ENCODE results near the gene WDPCP.
A peak's percentile ranks its signal among the peaks of the same experiment; 100 is the strongest.
"Not testable (repeated sequence)": the region's sequence is repeated elsewhere in the genome, so short reads cannot be mapped to it uniquely, and the experiment has no call there.

The WDPCP gene

GRCh38 chr2:63463142-63463541 is 125.1 kb downstream of the WDPCP start:
- no peak for DNase-seq (ENCODE audit: low read depth, low spot score)

- DNase-seq (ENCODE audit: low read depth, low spot score) = no peak
Measured at GRCh38 chr2:63446658-63447057, 141.6 kb downstream of the WDPCP start.

GRCh38 chr2:63444565-63445288 is 143.6 kb downstream of the WDPCP start:
- no peak for DNase-seq (ENCODE audit: low read depth, low spot score)

- no peak for DNase-seq (ENCODE audit: low read depth, low spot score)
Measured at GRCh38 chr2:63440612-63441011, 147.7 kb downstream of the WDPCP start.

- no peak for DNase-seq (ENCODE audit: low read depth, low spot score)
Measured at GRCh38 chr2:63438181-63438580, 150.1 kb downstream of the WDPCP start.

GRCh38 chr2:63436488-63436887 is 151.8 kb downstream of the WDPCP start:
- DNase-seq (ENCODE audit: low read depth, low spot score) = no peak

GRCh38 chr2:63435070-63435469 is 153.2 kb downstream of the WDPCP start:
- no peak for DNase-seq (ENCODE audit: low read depth, low spot score)

- no peak for DNase-seq (ENCODE audit: low read depth, low spot score)
Measured at GRCh38 chr2:63434024-63435001, 154.0 kb downstream of the WDPCP start.

GRCh38 chr2:63432373-63432772 is 155.9 kb downstream of the WDPCP start:
- DNase-seq (ENCODE audit: low read depth, low spot score) = no peak

GRCh38 chr2:63425606-63426005 is 162.7 kb downstream of the WDPCP start:
- no peak for DNase-seq (ENCODE audit: low read depth, low spot score)

GRCh38 chr2:63425079-63425416 is 163.2 kb downstream of the WDPCP start:
- no peak for DNase-seq (ENCODE audit: low read depth, low spot score)

- DNase-seq (ENCODE audit: low read depth, low spot score) = peak; percentile 40
Measured at GRCh38 chr2:63424329-63425078, 163.8 kb downstream of the WDPCP start.

- no peak for DNase-seq (ENCODE audit: low read depth, low spot score)
Measured at GRCh38 chr2:63422556-63422955, 165.7 kb downstream of the WDPCP start.

GRCh38 chr2:63408530-63408929 is 179.7 kb downstream of the WDPCP start:
- no peak for DNase-seq (ENCODE audit: low read depth, low spot score)

- no peak for DNase-seq (ENCODE audit: low read depth, low spot score)
Measured at GRCh38 chr2:63406641-63407040, 181.6 kb downstream of the WDPCP start.

GRCh38 chr2:63403820-63404219 is 184.5 kb downstream of the WDPCP start:
- DNase-seq (ENCODE audit: low read depth, low spot score) = no peak

GRCh38 chr2:63402889-63403288 is 185.4 kb downstream of the WDPCP start:
- DNase-seq (ENCODE audit: low read depth, low spot score) = not testable (repeated sequence)

GRCh38 chr2:63399156-63399555 is 189.1 kb downstream of the WDPCP start:
- no peak for DNase-seq (ENCODE audit: low read depth, low spot score)

GRCh38 chr2:63379451-63379850 is 208.8 kb downstream of the WDPCP start:
- no peak for DNase-seq (ENCODE audit: low read depth, low spot score)

- DNase-seq (ENCODE audit: low read depth, low spot score) = no peak
Measured at GRCh38 chr2:63378589-63378988, 209.7 kb downstream of the WDPCP start.

GRCh38 chr2:63374341-63374740 is 213.9 kb downstream of the WDPCP start:
- DNase-seq (ENCODE audit: low read depth, low spot score) = no peak

GRCh38 chr2:63372549-63372948 is 215.7 kb downstream of the WDPCP start:
- DNase-seq (ENCODE audit: low read depth, low spot score) = no peak

Data from iPS DF 19.7 (cell line).